GM21717 (cell line): ENCODE measurements around the gene MYH9.
"Not testable (repeated sequence)": the region's sequence is repeated elsewhere in the genome, so short reads cannot be mapped to it uniquely, and the experiment has no call there.

Experiments
- ATAC-seq: cut with Tn5 transposase; IDR thresholded peaks from one replicate; pipeline ENCODE4 v1.9.1; 2021; ENCODE audit warnings: mild to moderate bottlenecking, moderate library complexity; ENCODE audit not compliant: unreplicated experiment

MYH9 gene

GRCh38 chr22:36282328-36282831 lies 105.4 kb downstream of the MYH9 start:
- no peak for ATAC-seq

GRCh38 chr22:36281781-36282327 lies 105.9 kb downstream of the MYH9 start:
- no peak for ATAC-seq

- no peak for ATAC-seq
Measured at GRCh38 chr22:36280379-36280778, 107.4 kb downstream of the MYH9 start.

- ATAC-seq = no peak
Measured at GRCh38 chr22:36279219-36279666, 108.5 kb downstream of the MYH9 start.

GRCh38 chr22:36277482-36278291 lies 110.1 kb downstream of the MYH9 start:
- ATAC-seq = no peak

GRCh38 chr22:36274531-36274930 lies 113.2 kb downstream of the MYH9 start:
- ATAC-seq = no peak

GRCh38 chr22:36271951-36272350 lies 115.8 kb downstream of the MYH9 start:
- ATAC-seq = not testable (repeated sequence)

- ATAC-seq = not testable (repeated sequence)
Measured at GRCh38 chr22:36271231-36271630, 116.5 kb downstream of the MYH9 start.

GRCh38 chr22:36267896-36268485 lies 119.8 kb downstream of the MYH9 start:
- no peak for ATAC-seq

- ATAC-seq = no peak
Measured at GRCh38 chr22:36267058-36267457, 120.7 kb downstream of the MYH9 start.

- ATAC-seq = not testable (repeated sequence)
Measured at GRCh38 chr22:36263886-36264664, 123.7 kb downstream of the MYH9 start.

- not testable (repeated sequence) for ATAC-seq
Measured at GRCh38 chr22:36263216-36263673, 124.5 kb downstream of the MYH9 start.

- ATAC-seq = not testable (repeated sequence)
Measured at GRCh38 chr22:36262307-36262706, 125.5 kb downstream of the MYH9 start.

GRCh38 chr22:36261675-36262074 lies 126.1 kb downstream of the MYH9 start:
- ATAC-seq = not testable (repeated sequence)

GRCh38 chr22:36259615-36260300 lies 128.0 kb downstream of the MYH9 start:
- no peak for ATAC-seq

- no peak for ATAC-seq
Measured at GRCh38 chr22:36258701-36259614, 128.8 kb downstream of the MYH9 start.

GRCh38 chr22:36257948-36258670 lies 129.7 kb downstream of the MYH9 start:
- ATAC-seq = no peak

GRCh38 chr22:36257308-36257707 lies 130.5 kb downstream of the MYH9 start:
- no peak for ATAC-seq

- no peak for ATAC-seq
Measured at GRCh38 chr22:36256478-36256877, 131.3 kb downstream of the MYH9 start.
